Middle frontal gyrus (tissue), 1 donor: ENCODE results near the gene GTPBP1.

Source experiments
- DNase-seq: peaks from one replicate; pipeline ENCODE4 v3.0.0-alpha.2; 2015; ENCODE audit warnings: low spot score; ENCODE audit errors: extremely low spot score

Gene GTPBP1

GRCh38 chr22:38705235-38706100, at the start of gene GTPBP1:
GTPBP1 (plus strand) TSS chr22:38705944; CDS start chr22:38705956, 12 bp downstream.
- DNase-seq = peak; percentile 100

DNA sequence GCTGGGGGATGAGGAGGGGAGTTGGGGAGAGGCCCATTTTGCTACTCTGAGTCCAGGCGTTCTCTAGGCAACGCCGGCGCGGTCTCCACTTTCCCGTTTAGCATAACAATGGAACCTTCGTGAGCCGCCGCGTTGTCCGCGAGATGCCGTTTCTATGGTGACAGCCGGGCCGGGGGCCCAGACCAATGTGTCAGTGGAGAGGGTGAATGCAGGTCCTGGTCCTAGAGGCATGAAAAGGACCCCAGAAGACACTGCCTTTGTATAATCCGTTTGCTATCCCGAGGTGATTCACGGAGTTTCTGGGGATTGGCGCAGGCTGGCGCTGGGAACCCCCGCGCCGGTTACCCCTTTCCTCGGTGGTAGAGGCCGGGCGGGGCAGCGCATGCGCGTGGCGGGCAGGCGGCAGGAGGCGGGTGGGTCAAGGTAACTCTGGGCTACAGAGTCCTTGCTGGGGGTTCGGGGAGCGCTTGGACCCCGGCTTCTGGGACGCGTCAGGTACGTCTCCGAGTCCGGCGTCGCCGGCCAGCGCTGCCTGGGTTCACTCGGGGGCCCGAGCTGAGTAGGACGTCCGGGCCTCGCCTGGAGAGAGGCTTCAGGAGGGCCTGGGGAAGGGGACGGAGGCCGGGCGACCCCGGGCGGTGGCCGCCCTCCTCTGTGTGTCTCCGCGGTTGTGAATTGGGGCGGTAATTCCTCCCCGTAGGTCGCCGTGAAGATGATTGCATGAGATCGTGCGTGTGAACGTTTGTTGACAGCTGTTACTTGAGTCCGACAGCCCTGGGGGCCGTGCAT, 49.3 kb upstream of the GTPBP1 start, which contains the start of the genes CBY1 and FAM227A:
Gene CBY1, plus strand, starts transcription at position 383 of the 789 bp plus-strand sequence. CDS start 11,417 bp downstream, outside the sequence.
Gene FAM227A, minus strand, starts transcription at position 137 of the 789 bp plus-strand sequence. CDS start 6,224 bp downstream, outside the sequence.
- DNase-seq = peak; percentile 74

DNA sequence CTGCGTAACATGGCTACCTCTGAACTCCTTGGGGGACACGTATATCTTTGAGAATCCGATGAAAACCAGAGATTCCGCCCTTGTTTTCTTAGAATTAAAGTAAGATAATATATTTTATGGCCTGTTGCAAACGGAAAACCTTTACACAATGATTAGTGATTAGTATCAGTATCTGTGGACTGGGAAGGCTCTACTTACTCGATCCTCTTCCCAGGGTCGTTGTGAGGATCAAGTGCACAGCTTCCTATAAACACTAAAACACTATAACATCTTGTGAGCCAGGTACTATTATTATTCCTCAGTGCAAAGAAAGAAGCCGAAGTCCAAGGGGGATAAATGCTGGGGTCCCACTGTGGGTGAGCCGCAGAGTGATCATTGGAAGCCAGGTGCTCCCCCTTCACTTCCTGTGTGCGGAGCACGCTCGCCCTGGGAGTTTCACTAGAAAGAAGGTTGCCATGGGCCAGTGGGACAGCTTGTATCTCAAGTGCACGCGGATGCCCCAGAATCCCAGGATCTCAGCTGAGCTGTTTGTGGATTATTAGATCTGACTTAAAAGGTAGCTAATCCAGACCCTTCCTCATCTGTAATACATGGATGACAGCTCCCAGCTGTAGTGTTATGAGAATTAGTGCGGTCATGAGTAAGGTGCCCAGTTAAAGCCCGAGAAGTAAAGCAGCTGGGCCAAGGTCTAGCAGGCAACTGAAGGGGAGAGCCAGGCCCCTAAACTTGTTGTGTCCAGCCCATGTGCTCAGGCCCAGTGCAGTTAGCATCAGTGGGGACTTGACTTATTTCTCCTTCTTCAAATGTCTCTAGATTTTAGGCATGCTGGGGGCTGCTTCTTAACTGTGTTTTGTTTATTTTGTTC, 48.5 kb upstream of the GTPBP1 start:
- DNase-seq = no peak

DNA sequence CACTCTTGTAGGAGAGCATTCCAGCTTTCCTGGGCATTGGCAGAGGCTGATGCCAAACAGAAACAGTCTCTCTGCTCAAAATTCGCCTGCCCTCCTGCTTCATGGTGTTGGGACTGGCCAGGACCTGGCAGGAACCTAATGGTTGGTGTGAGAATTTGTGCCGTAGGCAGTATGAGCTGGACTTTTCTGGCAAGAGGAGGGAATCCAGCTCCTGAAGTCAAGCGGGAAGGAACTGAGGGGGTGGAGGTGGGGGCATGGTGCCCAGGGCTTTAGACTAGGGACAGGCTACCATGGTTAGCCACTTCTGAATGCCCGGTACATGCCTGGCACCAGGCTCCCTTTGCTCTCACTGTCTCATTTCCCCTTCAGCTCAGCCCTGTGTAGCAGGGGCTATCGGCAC, 30.9 kb upstream of the GTPBP1 start:
- DNase-seq = no peak

DNA sequence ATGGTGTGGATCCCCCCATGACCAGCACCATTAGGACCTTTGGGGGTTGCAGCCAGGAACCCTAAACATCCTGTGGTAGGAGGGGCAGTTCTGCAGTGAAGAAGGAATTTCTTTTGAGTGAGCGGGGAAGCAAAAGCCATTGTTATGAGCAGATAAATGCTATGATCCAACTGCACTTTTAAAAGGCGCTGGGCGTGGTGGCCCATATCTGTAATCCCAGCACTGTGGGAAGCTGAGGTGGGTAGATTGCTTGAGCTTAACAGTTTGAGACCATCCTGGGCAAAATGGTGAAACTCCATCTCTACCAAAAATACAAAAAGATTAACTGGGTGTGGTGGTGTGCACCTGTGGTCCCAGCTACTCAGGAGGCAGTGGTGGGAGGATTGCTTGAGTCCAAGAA, 29.9 kb upstream of the GTPBP1 start:
- no peak for DNase-seq

DNA sequence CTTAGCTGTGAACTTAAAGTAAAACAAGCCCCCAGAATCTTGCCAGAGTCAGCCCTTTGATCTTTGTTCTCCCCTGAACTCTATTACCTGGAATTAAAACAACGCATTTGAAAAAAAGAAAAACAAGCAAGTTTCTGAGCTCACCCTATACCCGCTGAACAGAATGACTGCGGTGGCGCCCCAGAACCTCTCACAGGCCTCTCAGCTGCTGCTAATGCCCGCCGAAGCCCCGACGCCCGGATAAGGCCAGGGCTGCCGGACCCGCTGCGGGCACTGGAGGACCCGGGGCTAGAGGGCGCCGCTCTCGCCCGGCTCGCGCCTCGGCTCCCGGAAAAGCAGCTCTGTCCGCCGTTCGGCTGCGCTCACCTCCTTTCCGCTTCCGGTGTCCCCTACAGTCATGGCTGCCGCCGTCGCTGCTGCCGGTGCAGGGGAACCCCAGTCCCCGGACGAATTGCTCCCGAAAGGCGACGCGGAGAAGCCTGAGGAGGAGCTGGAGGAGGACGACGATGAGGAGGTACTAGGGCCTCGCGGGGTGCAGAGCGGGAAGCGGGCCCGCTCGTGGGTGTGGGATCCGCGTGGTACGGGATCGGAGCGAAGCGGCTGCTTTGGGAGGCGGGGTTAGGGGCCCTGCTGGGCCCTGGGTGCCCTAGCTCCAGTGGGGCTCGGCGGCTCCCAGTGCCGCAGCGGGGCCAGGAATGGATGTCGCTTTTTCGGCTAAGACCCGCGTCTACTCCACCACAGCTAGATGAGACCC, 24.0 kb upstream of the GTPBP1 start, which contains the start of gene TOMM22:
Gene TOMM22, plus strand, starts transcription at position 376 of the 754 bp plus-strand sequence. Its CDS starts 22 bp downstream, at position 398.
- DNase-seq = peak; percentile 82

- DNase-seq = no peak
These were observed 20.8 kb upstream of the GTPBP1 start for GRCh38 chr22:38684895-38685294.

DNA sequence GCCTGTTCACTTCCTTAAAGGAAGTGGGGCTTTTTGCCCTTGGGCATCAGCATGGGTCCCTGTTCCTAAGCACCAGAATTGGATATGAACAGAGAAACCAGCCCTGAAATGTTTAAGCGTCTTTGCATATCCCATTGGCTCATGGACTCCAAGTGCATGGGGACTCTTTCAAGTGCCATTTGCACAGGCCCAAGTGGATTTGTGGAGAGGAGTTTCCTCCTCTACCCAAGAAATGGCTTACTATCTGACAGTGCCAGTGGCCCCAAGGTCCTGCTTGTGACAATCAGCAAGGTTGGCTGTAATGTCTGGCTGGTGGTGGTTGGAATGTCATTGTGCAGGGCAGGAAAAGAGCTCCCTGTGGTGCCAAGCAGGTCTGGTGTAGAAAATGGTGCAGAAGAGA, 20.0 kb upstream of the GTPBP1 start:
- DNase-seq = no peak

- no peak for DNase-seq
These were observed 16.1 kb upstream of the GTPBP1 start for GRCh38 chr22:38689651-38690050.

- no peak for DNase-seq
These were observed 11.7 kb upstream of the GTPBP1 start for GRCh38 chr22:38694049-38694448.

DNA sequence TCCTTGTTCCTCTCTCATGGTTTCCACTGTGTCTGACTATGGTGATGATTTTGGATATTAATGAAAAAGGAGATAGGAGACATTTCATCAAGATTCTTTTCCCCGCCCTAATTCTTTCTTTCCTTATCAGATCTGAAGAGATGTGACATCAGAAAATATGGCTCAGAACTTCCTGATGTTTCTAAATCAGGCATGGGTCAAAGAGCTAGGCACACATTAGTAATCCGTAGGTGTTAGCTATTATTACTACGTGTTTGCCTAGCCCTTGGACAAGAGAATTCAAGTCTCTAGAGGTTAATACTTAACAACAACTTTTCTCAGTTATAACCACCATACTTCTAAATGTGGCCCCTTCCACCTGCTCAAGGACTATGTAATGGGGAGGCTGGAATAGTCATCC, 10.8 kb upstream of the GTPBP1 start:
- DNase-seq = no peak

DNA sequence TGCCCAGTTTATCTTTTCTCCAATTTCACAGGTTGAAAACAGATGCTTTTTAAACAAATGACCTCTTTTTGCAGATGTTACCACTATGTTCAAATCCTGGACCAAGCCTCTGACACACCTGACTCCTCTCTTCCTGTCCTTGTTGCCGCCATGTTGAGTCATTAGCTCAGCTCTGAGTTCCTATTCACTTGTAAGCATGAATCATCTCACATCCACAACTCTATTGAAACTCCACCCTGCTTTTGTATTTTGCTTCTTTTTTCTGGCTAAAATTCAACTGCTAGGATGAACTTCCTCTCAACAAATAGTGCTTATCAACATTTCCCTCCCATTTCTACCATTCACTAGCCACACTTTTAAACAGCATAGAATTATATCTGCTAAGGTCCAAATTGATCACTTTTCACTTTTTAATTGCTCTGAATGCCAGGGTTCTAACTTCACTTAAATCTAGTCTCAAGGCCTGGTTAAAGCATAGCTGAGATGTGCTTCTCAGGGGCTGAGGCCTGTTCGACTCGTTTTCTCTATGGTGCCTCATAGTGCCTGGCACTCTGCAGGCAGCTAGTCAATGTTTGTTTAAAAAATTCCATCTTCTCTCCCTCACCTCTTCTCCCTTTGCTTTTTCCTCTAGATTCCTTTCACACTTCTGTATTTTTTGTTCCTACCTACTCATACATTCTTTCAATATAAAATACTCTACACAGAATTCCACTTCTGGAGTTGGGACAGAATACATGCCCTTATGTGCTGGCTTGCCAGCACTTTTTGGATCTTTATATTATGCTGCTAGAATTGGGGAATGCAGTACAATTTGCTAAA, 8.9 kb upstream of the GTPBP1 start:
- no peak for DNase-seq

GRCh38 chr22:38697425-38698089, 8.2 kb upstream of the GTPBP1 start:
- no peak for DNase-seq

DNA sequence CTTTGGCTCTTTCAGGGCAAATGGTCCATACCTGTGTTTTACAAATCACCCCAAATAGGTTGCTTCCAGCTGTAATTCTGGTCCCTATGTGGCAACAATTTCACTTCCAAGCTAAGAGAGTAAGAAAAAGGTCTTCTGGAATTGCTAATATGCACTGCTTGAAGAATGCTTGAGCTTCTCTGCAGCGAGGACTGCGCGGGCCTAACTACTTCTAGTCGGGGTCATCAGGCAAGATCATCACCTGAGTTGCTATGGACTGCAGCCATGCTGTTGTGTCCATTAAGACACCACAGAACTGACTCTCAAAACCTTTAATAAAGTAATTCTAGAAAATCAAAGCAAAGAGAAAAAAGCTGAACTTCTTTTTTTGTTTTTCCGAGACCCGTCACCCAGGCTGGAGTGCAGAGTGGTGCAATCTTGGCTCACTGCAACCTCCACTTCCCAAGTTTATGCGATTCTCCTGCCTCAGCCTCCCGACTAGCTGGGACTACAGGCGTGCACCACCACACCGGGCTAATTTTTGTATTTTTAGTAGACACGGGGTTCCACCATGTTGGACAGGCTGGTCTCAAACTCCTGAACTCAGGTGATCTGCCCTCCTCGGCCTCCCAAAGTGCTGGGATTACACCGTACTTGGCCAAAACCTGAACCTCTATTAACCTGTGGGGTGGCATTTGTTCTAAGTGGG, 7.2 kb upstream of the GTPBP1 start:
- no peak for DNase-seq

- DNase-seq = no peak
These were observed 6.6 kb upstream of the GTPBP1 start for GRCh38 chr22:38699143-38699542.

GRCh38 chr22:38699784-38700183, 6.0 kb upstream of the GTPBP1 start:
- DNase-seq = no peak

GRCh38 chr22:38700270-38700788, 5.4 kb upstream of the GTPBP1 start:
- DNase-seq = no peak
